ENCODE results near the gene CBLC.

DNA sequence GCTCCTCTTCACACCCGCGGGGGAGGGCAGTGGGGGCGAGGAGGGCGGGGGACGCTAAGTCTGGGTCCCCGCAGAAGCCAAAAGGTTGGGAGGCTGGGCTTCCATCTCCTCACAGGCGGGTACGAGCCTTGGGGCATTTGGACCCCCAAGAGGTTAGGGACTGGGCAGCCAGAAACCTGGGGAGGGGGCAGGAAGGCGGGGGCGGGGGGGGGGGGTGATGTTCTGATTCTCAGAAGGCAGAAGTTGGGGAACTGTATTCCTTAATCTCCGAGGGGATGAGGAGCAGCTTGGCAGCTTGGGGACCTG lies 24.1 kb upstream of the CBLC start:
- TF ChIP-seq, protein P1, sequence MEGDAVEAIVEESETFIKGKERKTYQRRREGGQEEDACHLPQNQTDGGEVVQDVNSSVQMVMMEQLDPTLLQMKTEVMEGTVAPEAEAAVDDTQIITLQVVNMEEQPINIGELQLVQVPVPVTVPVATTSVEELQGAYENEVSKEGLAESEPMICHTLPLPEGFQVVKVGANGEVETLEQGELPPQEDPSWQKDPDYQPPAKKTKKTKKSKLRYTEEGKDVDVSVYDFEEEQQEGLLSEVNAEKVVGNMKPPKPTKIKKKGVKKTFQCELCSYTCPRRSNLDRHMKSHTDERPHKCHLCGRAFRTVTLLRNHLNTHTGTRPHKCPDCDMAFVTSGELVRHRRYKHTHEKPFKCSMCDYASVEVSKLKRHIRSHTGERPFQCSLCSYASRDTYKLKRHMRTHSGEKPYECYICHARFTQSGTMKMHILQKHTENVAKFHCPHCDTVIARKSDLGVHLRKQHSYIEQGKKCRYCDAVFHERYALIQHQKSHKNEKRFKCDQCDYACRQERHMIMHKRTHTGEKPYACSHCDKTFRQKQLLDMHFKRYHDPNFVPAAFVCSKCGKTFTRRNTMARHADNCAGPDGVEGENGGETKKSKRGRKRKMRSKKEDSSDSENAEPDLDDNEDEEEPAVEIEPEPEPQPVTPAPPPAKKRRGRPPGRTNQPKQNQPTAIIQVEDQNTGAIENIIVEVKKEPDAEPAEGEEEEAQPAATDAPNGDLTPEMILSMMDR (IDR thresholded peaks at IDR 0.05), result no peak
- TF ChIP-seq POLR2A (IDR thresholded peaks at IDR 0.05), result no peak

Data from lower leg skin (tissue), 3 donors.